Mucosa of rectum (tissue), 2 donors: ENCODE results near the gene ANTKMT.
A peak's percentile ranks its signal among the peaks of the same experiment; 100 is the strongest.
"Not testable (repeated sequence)": the region's sequence is repeated elsewhere in the genome, so short reads cannot be mapped to it uniquely, and the experiment has no call there.

Source experiments
- H3K27ac ChIP-seq, 2 donors: one replicate each; pipeline ENCODE4 v1.7.0; 2013; ENCODE audit warnings: inconsistent platforms in 2 of 2, low read depth in 2 of 2, low read length in 2 of 2
- H3K27me3 ChIP-seq, 2 donors: one replicate each; pipeline ENCODE4 v1.7.0; 2013; ENCODE audit warnings: low read length in 2 of 2; ENCODE audit not compliant: control insufficient read depth in 2 of 2, insufficient read depth in 2 of 2
- H3K36me3 ChIP-seq, 2 donors: one replicate each; pipeline ENCODE4 v1.7.0; 2013; ENCODE audit warnings: low read length in 2 of 2; ENCODE audit not compliant: control insufficient read depth in 2 of 2, insufficient read depth in 2 of 2
- H3K4me1 ChIP-seq, 2 donors: one replicate each; pipeline ENCODE4 v1.7.0; 2013; ENCODE audit warnings: low read length in 2 of 2, mild to moderate bottlenecking in 1 of 2; ENCODE audit not compliant: control insufficient read depth in 2 of 2, insufficient read depth in 2 of 2
- H3K4me3 ChIP-seq, 2 donors: one replicate each; pipeline ENCODE4 v1.7.0; 2013; ENCODE audit warnings: low read length in 2 of 2
- H3K9ac ChIP-seq, 2 donors: one replicate each; pipeline ENCODE4 v1.7.0; 2013; ENCODE audit warnings: low read length in 2 of 2, low read depth in 1 of 2, mild to moderate bottlenecking in 1 of 2
- H3K9me3 ChIP-seq, 2 donors: one replicate each; pipeline ENCODE4 v1.7.0; 2013; ENCODE audit warnings: low read length in 2 of 2; ENCODE audit not compliant: control insufficient read depth in 2 of 2
- donor health status: healthy.
- donor health status: Normal muscosa, but diverticular disease.

The ANTKMT gene

GRCh38 chr16:734981-735881 is 14.3 kb downstream of the ANTKMT start:
- H3K27ac ChIP-seq = no peak overlapping the region
- peaks cover 41 to 50% of the 10 kb centered on the region in 2 donors for H3K36me3 ChIP-seq
- H3K4me1 ChIP-seq = peaks cover 6 to 7% of the 10 kb centered on the region in 2 donors
- H3K9ac ChIP-seq = no peak overlapping the region
- H3K4me3 ChIP-seq = no peak overlapping the region
- no peaks in the 10 kb centered on the region for H3K9me3 ChIP-seq
- H3K27me3 ChIP-seq = no peaks in the 10 kb centered on the region

- H3K4me3 ChIP-seq = no peak overlapping the region
- peaks cover 6 to 8% of the 10 kb centered on the region in 2 donors for H3K4me1 ChIP-seq
- no peaks in the 10 kb centered on the region for H3K9me3 ChIP-seq
- H3K27me3 ChIP-seq = no peaks in the 10 kb centered on the region
- H3K9ac ChIP-seq = no peak overlapping the region
- H3K36me3 ChIP-seq = peaks cover 41 to 45% of the 10 kb centered on the region in 2 donors
- H3K27ac ChIP-seq = no peak overlapping the region
Observed at GRCh38 chr16:735982-736453, 15.1 kb downstream of the ANTKMT start.

GRCh38 chr16:736936-737481 is 16.1 kb downstream of the ANTKMT start:
- Histone ChIP-seq H3K27ac (no peak overlapping the region), H3K36me3 (peaks cover 37 to 45% of the 10 kb centered on the region in 2 donors)

GRCh38 chr16:739560-740458 is 18.9 kb downstream of the ANTKMT start:
- Histone ChIP-seq H3K27ac (no peak overlapping the region), H3K4me3 (peak overlapping the region; percentile 80 to 86), H3K36me3 (peaks cover 16 to 25% of the 10 kb centered on the region in 2 donors), H3K4me1 (peaks cover 8 to 9% of the 10 kb centered on the region in 2 donors), H3K9ac (peak overlapping the region; percentile 76 to 89), H3K9me3 (no peaks in the 10 kb centered on the region), H3K27me3 (no peaks in the 10 kb centered on the region)

More at GRCh38 chr16:736936-737481, 16.1 kb downstream of the ANTKMT start:
- no peak overlapping the region for H3K4me3 ChIP-seq
- peaks cover 8 to 9% of the 10 kb centered on the region in 2 donors for H3K4me1 ChIP-seq
- H3K9ac ChIP-seq = no peak overlapping the region
- H3K9me3 ChIP-seq = no peaks in the 10 kb centered on the region
- no peaks in the 10 kb centered on the region for H3K27me3 ChIP-seq

- H3K9ac ChIP-seq = peak overlapping the region; percentile 76 to 89
- H3K27me3 ChIP-seq = no peaks in the 10 kb centered on the region
- peaks cover 8 to 9% of the 10 kb centered on the region in 2 donors for H3K4me1 ChIP-seq
- H3K36me3 ChIP-seq = peaks cover 13 to 23% of the 10 kb centered on the region in 2 donors
- H3K4me3 ChIP-seq = peak overlapping the region; percentile 80 to 86
- H3K9me3 ChIP-seq = no peaks in the 10 kb centered on the region
- H3K27ac ChIP-seq = peak overlapping the region; percentile 82 to 88
Observed at GRCh38 chr16:740459-740763, 19.5 kb downstream of the ANTKMT start.

GRCh38 chr16:740764-741505 is 20.0 kb downstream of the ANTKMT start, which contains the start of gene CIAO3:
Gene CIAO3 (minus strand): TSS chr16:740997. CDS start chr16:740985, 12 bp downstream.
- H3K27ac ChIP-seq = peak within 1 kb of the TSS; percentile 82 to 88
- peaks cover 8 to 9% of the 10 kb centered on the region in 2 donors for H3K4me1 ChIP-seq
- H3K27me3 ChIP-seq = no peaks in the 10 kb centered on the region
- no peaks in the 10 kb centered on the region for H3K9me3 ChIP-seq
- H3K36me3 ChIP-seq = peaks cover 8 to 18% of the 10 kb centered on the region in 2 donors
- peak within 1 kb of the TSS; percentile 76 to 89 for H3K9ac ChIP-seq
- H3K4me3 ChIP-seq = peak within 1 kb of the TSS; percentile 80 to 86

GRCh38 chr16:741986-742629 is 21.2 kb downstream of the ANTKMT start:
- Histone ChIP-seq H3K4me1 (peaks cover 8 to 9% of the 10 kb centered on the region in 2 donors), H3K4me3 (no peak overlapping the region), H3K27ac (no peak overlapping the region), H3K36me3 (peaks cover 5 to 8% of the 10 kb centered on the region in 2 donors), H3K9me3 (no peaks in the 10 kb centered on the region), H3K27me3 (no peaks in the 10 kb centered on the region), H3K9ac (no peak overlapping the region)

GRCh38 chr16:742894-743293 is 21.9 kb downstream of the ANTKMT start:
- H3K27ac ChIP-seq, H3K9me3 ChIP-seq, H3K4me1 ChIP-seq, H3K4me3 ChIP-seq, H3K36me3 ChIP-seq, H3K9ac ChIP-seq, H3K27me3 ChIP-seq: not testable (repeated sequence)
